CD14-positive monocyte (primary cell): ENCODE results near the gene DENND4B. TPM values are rescaled to one million over a fixed set of nuclear protein-coding genes. Genes with fewer than 3 reads are reported as not detected.
A peak's percentile ranks its signal among the peaks of the same experiment; 100 is the strongest.
"Not testable (repeated sequence)": the region's sequence is repeated elsewhere in the genome, so short reads cannot be mapped to it uniquely, and the experiment has no call there.

Experiments
- DNase-seq, 3 donors: peaks; one replicate each; pipeline ENCODE4 v3.0.0-alpha.2; 2011 to 2022
- H2AFZ ChIP-seq: 2 replicates; pipeline ENCODE4 v1.6.0; 2012; ENCODE audit warnings: mild to moderate bottlenecking, low read depth, low read length, inconsistent platforms; ENCODE audit not compliant: insufficient read depth, poor library complexity, severe bottlenecking
- H3K27ac ChIP-seq, 2 donors: 1 replicate in 1 of 2; 2 replicates in 1 of 2; pipeline ENCODE4 v1.5.1; 2012 to 2013; ENCODE audit warnings: low read length in 2 of 2, control low read depth in 1 of 2, inconsistent platforms in 1 of 2, low read depth in 1 of 2, mild to moderate bottlenecking in 1 of 2
- H3K27me3 ChIP-seq, 2 donors: one replicate each; pipeline versions ENCODE4 v1.6.0 to v1.6.1; 2011 to 2013; ENCODE audit warnings: low read length in 2 of 2; ENCODE audit not compliant: control insufficient read depth in 2 of 2, insufficient read depth in 2 of 2
- H3K36me3 ChIP-seq, 2 donors: replicated peaks in 1 of 2; 1 replicate in 1 of 2; 2 replicates in 1 of 2; pipeline versions ENCODE4 v1.5.1 to v1.6.1; 2012 to 2013; ENCODE audit warnings: low read length in 2 of 2, control low read depth in 1 of 2, inconsistent platforms in 1 of 2, mild to moderate bottlenecking in 1 of 2; ENCODE audit not compliant: insufficient read depth in 2 of 2, control insufficient read depth in 1 of 2
- H3K4me1 ChIP-seq, 2 donors: 1 replicate in 1 of 2; 2 replicates in 1 of 2; pipeline versions ENCODE4 v1.5.1 to v1.6.1; 2012 to 2013; ENCODE audit warnings: low read length in 2 of 2, control low read depth in 1 of 2, inconsistent platforms in 1 of 2, mild to moderate bottlenecking in 1 of 2, moderate library complexity in 1 of 2; ENCODE audit not compliant: insufficient read depth in 2 of 2, control insufficient read depth in 1 of 2
- H3K4me2 ChIP-seq: replicated peaks from 2 replicates; pipeline ENCODE3; 2012; ENCODE audit warnings: low read length, moderate library complexity, mild to moderate bottlenecking; ENCODE audit not compliant: poor library complexity, severe bottlenecking; ENCODE audit errors: extremely low read depth
- H3K4me3 ChIP-seq, 3 experiments: fragments of 200-600 bp in 1 of 3; sonication (generic) in 1 of 3; replicated peaks in 1 of 3; 1 replicate in 2 of 3; 2 replicates in 1 of 3; pipeline ENCODE4 v1.5.1; 2011 to 2013; ENCODE audit warnings: low read length in 3 of 3, mild to moderate bottlenecking in 3 of 3, control low read depth in 2 of 3, low read depth in 2 of 3, inconsistent platforms in 1 of 3, moderate library complexity in 1 of 3
- H3K79me2 ChIP-seq: 2 replicates; pipeline ENCODE4 v1.6.0; 2012; ENCODE audit warnings: mild to moderate bottlenecking, control low read depth, inconsistent platforms, low read length, moderate library complexity; ENCODE audit not compliant: insufficient read depth
- H3K9ac ChIP-seq: 2 replicates; pipeline ENCODE4 v1.6.0; 2017; ENCODE audit warnings: low read length, mild to moderate bottlenecking; ENCODE audit not compliant: insufficient read depth, poor library complexity, severe bottlenecking
- H3K9me3 ChIP-seq, 2 donors: replicated peaks in 1 of 2; 1 replicate in 1 of 2; 2 replicates in 1 of 2; pipeline versions ENCODE4 v1.5.1 to v1.6.1; 2012 to 2013; ENCODE audit warnings: low read length in 2 of 2, control low read depth in 1 of 2; ENCODE audit not compliant: control insufficient read depth in 1 of 2, insufficient read depth in 1 of 2
- H4K20me1 ChIP-seq: 2 replicates; pipeline ENCODE4 v1.6.0; 2012; ENCODE audit warnings: mild to moderate bottlenecking, low read length, control low read depth, moderate library complexity; ENCODE audit not compliant: insufficient read depth
- H3K27ac Mint-ChIP-seq, 7 donors: one replicate each; pipeline ENCODE4 v1.8.0; 2020; ENCODE audit warnings: mild to moderate bottlenecking in 7 of 7, mixed read lengths in 7 of 7, moderate library complexity in 6 of 7, inconsistent platforms in 2 of 7
- H3K27me3 Mint-ChIP-seq, 3 donors: one replicate each; pipeline ENCODE4 v1.8.0; 2021 to 2022; ENCODE audit warnings: low read depth in 3 of 3, mild to moderate bottlenecking in 3 of 3, mixed read lengths in 3 of 3, moderate library complexity in 3 of 3, inconsistent platforms in 1 of 3
- H3K36me3 Mint-ChIP-seq, 2 donors: one replicate each; pipeline ENCODE4 v1.8.0; 2020; ENCODE audit warnings: mixed read lengths in 2 of 2, inconsistent platforms in 1 of 2, mild to moderate bottlenecking in 1 of 2
- H3K4me1 Mint-ChIP-seq: one replicate; pipeline ENCODE4 v1.8.0; 2020; ENCODE audit warnings: mild to moderate bottlenecking, mixed read lengths
- H3K4me3 Mint-ChIP-seq, 2 donors: one replicate each; pipeline ENCODE4 v1.8.0; 2020; ENCODE audit warnings: mild to moderate bottlenecking in 2 of 2, mixed read lengths in 2 of 2, moderate library complexity in 1 of 2
- H3K9me3 Mint-ChIP-seq, 7 donors: one replicate each; pipeline ENCODE4 v1.8.0; 2020 to 2022; ENCODE audit warnings: mixed read lengths in 7 of 7, mild to moderate bottlenecking in 6 of 7, moderate library complexity in 6 of 7, inconsistent platforms in 2 of 7
- CTCF ChIP-seq: fragments of 200-600 bp; IDR thresholded peaks from one replicate; pipeline ENCODE4 v1.8.0; 2022; ENCODE audit warnings: antibody characterized with exemption, mild to moderate bottlenecking
- whole genome bisulfite sequencing: methylation state at CpG from one replicate; pipeline ENCODE4 v1.1.5; 2013; ENCODE audit warnings: missing lambda C conversion rate; ENCODE audit not compliant: insufficient coverage; 5-methylcytosine and 5-hydroxymethylcytosine counted together
- intact Hi-C, 2 donors: fragments of 100-400 bp; cut with micrococcal nuclease; formaldehyde crosslinking; loops; one replicate each; pipeline versions ENCODE4 v1.15.0 to v1.15.1; 2023
- polyA plus RNA-seq, 3 donors: library from polyadenylated mRNA; depleted of rRNA in 1 of 3; unstranded in 2 of 3; stranded (reverse) in 1 of 3; fragments of 300-500 nt in 2 of 3; fragments of >200 nt in 1 of 3; fragmentation: Illumina TruSeq in 2 of 3; gene quantifications; 1 replicate in 2 of 3; 2 replicates in 1 of 3; pipeline ENCODE4 v1.2.3, GENCODE V29; 2012 to 2021

The DENND4B gene
- polyA plus RNA-seq, 3 donors, result 7.8 to 324 (median 10.9) TPM

GRCh38 chr1:153903841-153904455 lies 42.6 kb downstream of the DENND4B start:
- H3K27me3 ChIP-seq, result no peaks in the 10 kb centered on the region
- H3K36me3 ChIP-seq, result peaks cover 8 to 38% of the 10 kb centered on the region in 2 donors
- H4K20me1 ChIP-seq, result peaks cover 88% of the 10 kb centered on the region
- 99% methylated on average over 11 of the region's 14 CpGs for WGBS
- H3K9ac ChIP-seq, result no peak overlapping the region
- no peaks in the 10 kb centered on the region for H3K9me3 ChIP-seq
- TF ChIP-seq CTCF, result no peak
- H3K4me3 ChIP-seq, result no peak overlapping the region
- H3K27ac ChIP-seq, result no peak overlapping the region
- H2AFZ ChIP-seq, result no peak overlapping the region
- H3K27me3 Mint-ChIP-seq, result no peaks in the 10 kb centered on the region
- H3K4me3 Mint-ChIP-seq, result no peak overlapping the region
- H3K36me3 Mint-ChIP-seq, result peaks cover 17 to 51% of the 10 kb centered on the region in 2 donors
- peak overlapping the region in 2 of 7 donors; percentile 54 to 85 for H3K27ac Mint-ChIP-seq
- H3K4me2 ChIP-seq, result no peak overlapping the region
- no peaks in the 10 kb centered on the region for H3K4me1 ChIP-seq
- H3K4me1 Mint-ChIP-seq, result peaks cover 5% of the 10 kb centered on the region
- intact Hi-C loops, result loop anchor here in 1 of 2 donors (10.0 kb wide), 1 partner anchor 59 kb away; no protein-coding TSS in a partner anchor
- H3K9me3 Mint-ChIP-seq, result no peaks in the 10 kb centered on the region
- H3K79me2 ChIP-seq, result peaks cover 94% of the 10 kb centered on the region
- no peak for DNase-seq

- Histone ChIP-seq H3K36me3 (peaks cover 8 to 63% of the 10 kb centered on the region in 2 donors), H4K20me1 (peaks cover 80% of the 10 kb centered on the region), H3K27me3 (no peaks in the 10 kb centered on the region), H3K9me3 (no peaks in the 10 kb centered on the region), H3K4me1 (no peaks in the 10 kb centered on the region), H3K27ac (no peak overlapping the region), H3K4me3 (no peak overlapping the region), H2AFZ (no peak overlapping the region), H3K4me2 (no peak overlapping the region), H3K9ac (no peak overlapping the region), H3K79me2 (peaks cover 78% of the 10 kb centered on the region)
- no peak for DNase-seq
- TF ChIP-seq CTCF, result no peak
- intact Hi-C loops, result no loop called here
- H3K4me3 Mint-ChIP-seq, result no peak overlapping the region
- no peak overlapping the region for H3K27ac Mint-ChIP-seq
- no peaks in the 10 kb centered on the region for H3K9me3 Mint-ChIP-seq
- no CpG with 5 or more reads among the region's 6 CpGs for WGBS
- H3K4me1 Mint-ChIP-seq, result peaks cover 5% of the 10 kb centered on the region
- H3K27me3 Mint-ChIP-seq, result no peaks in the 10 kb centered on the region
- peaks cover 23 to 65% of the 10 kb centered on the region in 2 donors for H3K36me3 Mint-ChIP-seq
These were observed 47.0 kb downstream of the DENND4B start for GRCh38 chr1:153899509-153899908.

- H3K9me3 ChIP-seq, intact Hi-C loops, DNase-seq, H3K4me3 Mint-ChIP-seq, H3K4me3 ChIP-seq, H3K27me3 Mint-ChIP-seq, H3K27ac ChIP-seq, H3K9ac ChIP-seq, H3K4me1 ChIP-seq, H3K4me1 Mint-ChIP-seq, H3K4me2 ChIP-seq, H3K27me3 ChIP-seq, H3K9me3 Mint-ChIP-seq, H2AFZ ChIP-seq: not testable (repeated sequence)
- Histone ChIP-seq H3K36me3 (peaks cover 13 to 72% of the 10 kb centered on the region in 2 donors), H4K20me1 (peaks cover 73% of the 10 kb centered on the region), H3K79me2 (peaks cover 72% of the 10 kb centered on the region)
- peak overlapping the region in 1 of 7 donors; percentile 34 for H3K27ac Mint-ChIP-seq
- peaks cover 30 to 84% of the 10 kb centered on the region in 2 donors for H3K36me3 Mint-ChIP-seq
- no CpG with 5 or more reads among the region's 1 CpG for WGBS
These were observed 50.7 kb downstream of the DENND4B start for GRCh38 chr1:153895866-153896265.
